ENCODE measurements around the gene SAPCD2. TPM values are rescaled to one million over a fixed set of nuclear protein-coding genes. Genes with fewer than 3 reads are reported as not detected.
"Not testable (repeated sequence)": the region's sequence is repeated elsewhere in the genome, so short reads cannot be mapped to it uniquely, and the experiment has no call there.

Gene SAPCD2
- total RNA-seq = 10 to 100 TPM in 2 of 8 experiments, 1 to 10 TPM in 4, under 1 TPM in 2; 0.31 to 12.5 (median 6.4) TPM

GRCh38 chr9:137070201-137070905, at the start of gene SAPCD2:
TSS of gene SAPCD2 (minus strand) at chr9:137070557. CDS start at chr9:137070460, 97 bp downstream.
- H3K4me3 ChIP-seq = peak within 1 kb of the TSS; percentile 38 to 58 (median 46)
- 0 to 7% methylated on average over 1 to 14 of the region's 74 CpGs; no CpG with 5 or more reads in 8 of the 10 experiments for WGBS, 10 experiments
- ATAC-seq (replicated peaks in 6 of 8) = peak; percentile 89 to 97 (median 92)
- peak within 1 kb of the TSS; percentile 61 to 88 for H3K27ac ChIP-seq
- in situ Hi-C loops (cut with MboI; ENCODE audit: low pct_unique_long_range_greater_than_20kb in 2 of 9, low sequenced_read_pairs in 9 of 9, unreplicated experiment in 9 of 9) = no loop called here
- peaks cover 11 to 15% of the 10 kb centered on the region in 2 donors for H3K4me1 ChIP-seq (replicated peaks in 1 of 2)

GRCh38 chr9:137118092-137118603, 47.8 kb upstream of the SAPCD2 start:
- H3K4me3 ChIP-seq; H3K27ac ChIP-seq; H3K4me1 ChIP-seq (replicated peaks in 1 of 2); ATAC-seq (replicated peaks in 6 of 8): not testable (repeated sequence)
- WGBS, 10 experiments = 47 to 96% (median 72%) methylated on average over 3 to 8 of the region's 12 CpGs; no CpG with 5 or more reads in 4 of the 10 experiments
- in situ Hi-C loops (cut with MboI; ENCODE audit: low pct_unique_long_range_greater_than_20kb in 2 of 9, low sequenced_read_pairs in 9 of 9, unreplicated experiment in 9 of 9) = loop anchor here in 1 of 9 experiments (25.0 kb wide), 1 partner anchor 119 kb away; the partner anchor contains the start of genes CYSRT1, RNF224, SLC34A3 and TUBB4B

DNA sequence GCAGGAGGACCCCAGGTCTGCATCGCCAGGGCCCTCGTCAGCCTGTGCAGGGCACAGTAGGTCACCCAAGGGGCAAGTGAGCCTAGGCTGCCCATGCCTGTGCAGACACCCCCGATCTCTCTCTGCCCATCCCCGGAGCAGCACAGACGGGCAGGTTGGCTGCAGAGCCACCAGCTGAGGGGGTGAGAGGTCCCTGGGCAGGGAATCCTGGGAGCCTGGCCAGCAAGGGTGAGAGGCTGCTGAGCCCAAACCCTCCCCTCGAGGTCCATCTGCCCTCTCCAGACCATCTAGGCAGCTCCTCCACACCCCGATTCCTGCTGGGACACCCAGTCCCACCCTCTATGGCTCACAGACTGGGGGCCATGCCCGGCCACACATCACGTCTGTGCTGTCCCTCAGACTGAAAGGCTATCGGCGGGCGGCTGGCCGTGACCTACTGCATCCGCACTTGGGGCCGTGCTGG, 46.9 kb upstream of the SAPCD2 start:
- Histone ChIP-seq H3K4me3 (no peak overlapping the region), H3K27ac (no peak overlapping the region), H3K4me1 (replicated peaks in 1 of 2) (peaks cover 0 to 6% of the 10 kb centered on the region in 2 donors)
- ATAC-seq (replicated peaks in 6 of 8) = no peak
- WGBS, 10 experiments = 34 to 80% (median 63%) methylated on average over 1 to 5 of the region's 15 CpGs; no CpG with 5 or more reads in 4 of the 10 experiments
- in situ Hi-C loops (cut with MboI; ENCODE audit: low pct_unique_long_range_greater_than_20kb in 2 of 9, low sequenced_read_pairs in 9 of 9, unreplicated experiment in 9 of 9) = loop anchor here in 1 of 9 experiments (25.0 kb wide), 1 partner anchor 120 kb away; the partner anchor contains the start of genes CYSRT1, RNF224, SLC34A3 and TUBB4B

DNA sequence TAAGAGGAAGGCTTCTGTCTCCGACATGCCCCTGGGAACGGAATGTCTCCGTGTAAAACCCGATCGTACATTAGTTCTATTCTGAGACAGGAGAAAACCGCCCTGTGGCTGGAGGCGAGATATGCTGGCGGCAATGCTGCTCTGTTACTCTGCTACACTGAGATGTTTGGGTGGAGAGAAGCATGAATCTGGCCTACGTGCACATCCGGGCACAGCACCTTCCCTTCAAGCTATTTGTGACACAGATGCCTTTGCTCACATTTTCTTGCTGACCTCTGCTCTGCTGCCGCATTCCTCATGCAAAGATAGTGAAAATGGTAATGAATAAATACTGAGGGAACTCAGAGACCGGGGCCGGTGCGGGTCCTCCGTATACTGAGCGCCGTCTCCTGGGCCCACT, 46.4 kb upstream of the SAPCD2 start:
- Histone ChIP-seq H3K4me1 (replicated peaks in 1 of 2) (peaks cover 0 to under 1% of the 10 kb centered on the region in 2 donors), H3K4me3 (no peak overlapping the region), H3K27ac (no peak overlapping the region)
- in situ Hi-C loops (cut with MboI; ENCODE audit: low pct_unique_long_range_greater_than_20kb in 2 of 9, low sequenced_read_pairs in 9 of 9, unreplicated experiment in 9 of 9) = loop anchor here in 1 of 9 experiments (25.0 kb wide), 1 partner anchor 121 kb away; the partner anchor contains the start of genes CYSRT1, RNF224, SLC34A3 and TUBB4B
- no peak for ATAC-seq (replicated peaks in 6 of 8)
- 45 to 94% (median 80%) methylated on average over 1 to 10 of the region's 17 CpGs; no CpG with 5 or more reads in 3 of the 10 experiments for WGBS, 10 experiments

DNA sequence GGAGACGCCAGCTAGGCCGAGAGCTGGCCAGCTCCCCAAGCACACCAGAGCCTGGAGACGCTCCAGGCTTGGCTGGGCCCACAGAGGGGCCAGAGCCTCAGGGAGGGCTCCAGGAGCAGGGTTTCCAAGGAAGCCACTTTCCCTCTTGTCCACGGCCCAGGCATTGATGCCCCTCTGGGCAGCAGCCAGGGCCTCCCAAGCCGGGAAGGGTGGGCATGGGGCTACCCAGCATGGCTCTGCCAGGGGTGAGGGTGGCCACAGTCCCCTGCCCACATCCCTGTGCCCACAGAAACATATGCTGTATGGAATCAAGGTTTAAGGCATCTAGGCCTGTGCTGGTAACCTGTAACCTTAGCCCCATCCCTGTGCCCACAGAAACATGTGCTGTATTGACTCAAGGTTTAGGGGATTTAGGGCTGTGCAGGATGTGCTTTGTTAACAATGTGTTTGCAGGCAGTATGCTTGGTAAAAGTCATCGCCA, 45.7 kb upstream of the SAPCD2 start:
- in situ Hi-C loops (cut with MboI; ENCODE audit: low pct_unique_long_range_greater_than_20kb in 2 of 9, low sequenced_read_pairs in 9 of 9, unreplicated experiment in 9 of 9) = loop anchor here in 1 of 9 experiments (25.0 kb wide), 1 partner anchor 121 kb away; the partner anchor contains the start of genes CYSRT1, RNF224, SLC34A3 and TUBB4B
- WGBS, 10 experiments = no CpG with 5 or more reads among the region's 6 CpGs
- peak in 1 of 8 experiments; percentile 52 for ATAC-seq (replicated peaks in 6 of 8)
- no peak overlapping the region for H3K27ac ChIP-seq
- H3K4me1 ChIP-seq (replicated peaks in 1 of 2) = no peaks in the 10 kb centered on the region
- no peak overlapping the region for H3K4me3 ChIP-seq

DNA sequence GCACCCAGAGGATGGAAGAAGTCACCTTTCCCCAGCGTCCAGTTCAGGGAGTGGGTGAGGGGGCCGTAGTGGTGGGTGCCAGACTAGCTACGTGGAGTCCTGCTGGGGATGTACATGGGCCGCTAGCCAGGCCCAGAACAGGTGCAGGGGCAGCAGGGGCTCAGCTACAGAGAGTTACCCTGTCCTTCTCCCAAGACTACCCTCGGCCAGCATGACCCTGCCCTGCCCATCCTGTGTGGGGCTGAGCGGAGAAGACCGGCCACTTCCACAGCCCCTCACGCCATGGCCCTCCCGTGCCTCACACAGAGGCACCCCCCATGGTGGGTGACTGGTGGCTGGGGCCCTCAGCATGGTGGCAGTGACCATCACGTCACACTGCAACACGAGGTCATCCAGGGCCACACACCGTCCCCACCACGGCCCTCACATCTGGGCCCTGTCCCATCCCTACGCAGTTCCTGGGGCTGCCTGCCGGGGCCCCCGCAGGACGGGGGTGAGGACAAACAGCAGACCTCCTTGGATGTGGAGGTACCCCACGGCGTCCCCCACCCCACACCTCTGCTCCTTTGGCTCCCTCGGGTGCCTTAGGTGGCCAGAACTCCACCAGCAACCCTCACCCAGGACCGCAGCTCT, 45.2 kb upstream of the SAPCD2 start:
- Histone ChIP-seq H3K4me1 (replicated peaks in 1 of 2) (no peaks in the 10 kb centered on the region), H3K4me3 (no peak overlapping the region), H3K27ac (no peak overlapping the region)
- in situ Hi-C loops (cut with MboI; ENCODE audit: low pct_unique_long_range_greater_than_20kb in 2 of 9, low sequenced_read_pairs in 9 of 9, unreplicated experiment in 9 of 9) = loop anchor here in 1 of 9 experiments (25.0 kb wide), 1 partner anchor 122 kb away; the partner anchor contains the start of genes CYSRT1, RNF224, SLC34A3 and TUBB4B
- peak in 1 of 8 experiments; percentile 0 for ATAC-seq (replicated peaks in 6 of 8)
- WGBS, 10 experiments = no CpG with 5 or more reads among the region's 21 CpGs

- no peaks in the 10 kb centered on the region for H3K4me1 ChIP-seq (replicated peaks in 1 of 2)
- in situ Hi-C loops (cut with MboI; ENCODE audit: low pct_unique_long_range_greater_than_20kb in 2 of 9, low sequenced_read_pairs in 9 of 9, unreplicated experiment in 9 of 9) = loop anchor here in 1 of 9 experiments (25.0 kb wide), 1 partner anchor 122 kb away; the partner anchor contains the start of genes CYSRT1, RNF224, SLC34A3 and TUBB4B
- H3K27ac ChIP-seq = no peak within 1 kb of the TSS
- peak within 1 kb of the TSS; percentile 37 to 60 (median 42) for H3K4me3 ChIP-seq
- ATAC-seq (replicated peaks in 6 of 8) = peak; percentile 79 to 92 (median 82)
- no CpG with 5 or more reads among the region's 70 CpGs for WGBS, 10 experiments
These were observed 44.4 kb upstream of the SAPCD2 start, which contains the start of gene DPP7 for GRCh38 chr9:137114613-137115393. TSS of gene DPP7 (minus strand) at chr9:137114733. CDS start at chr9:137114713, 20 bp downstream.

GRCh38 chr9:137114220-137114612, 43.9 kb upstream of the SAPCD2 start:
- peak in 6 of 8 experiments; percentile 5 to 37 (median 18) for ATAC-seq (replicated peaks in 6 of 8)
- in situ Hi-C loops (cut with MboI; ENCODE audit: low pct_unique_long_range_greater_than_20kb in 2 of 9, low sequenced_read_pairs in 9 of 9, unreplicated experiment in 9 of 9) = loop anchor here in 1 of 9 experiments (25.0 kb wide), 1 partner anchor 123 kb away; the partner anchor contains the start of genes CYSRT1, RNF224, SLC34A3 and TUBB4B
- WGBS, 10 experiments = no CpG with 5 or more reads among the region's 45 CpGs

GRCh38 chr9:137113385-137114159, 43.2 kb upstream of the SAPCD2 start:
- H3K27ac ChIP-seq = no peak overlapping the region
- peak overlapping the region in 1 of 5 donors; percentile 47 for H3K4me3 ChIP-seq
- in situ Hi-C loops (cut with MboI; ENCODE audit: low pct_unique_long_range_greater_than_20kb in 2 of 9, low sequenced_read_pairs in 9 of 9, unreplicated experiment in 9 of 9) = loop anchor here in 1 of 9 experiments (25.0 kb wide), 1 partner anchor 124 kb away; the partner anchor contains the start of genes CYSRT1, RNF224, SLC34A3 and TUBB4B
- H3K4me1 ChIP-seq (replicated peaks in 1 of 2) = no peaks in the 10 kb centered on the region
- 100% methylated on average over 1 to 2 of the region's 66 CpGs; no CpG with 5 or more reads in 8 of the 10 experiments for WGBS, 10 experiments
- ATAC-seq (replicated peaks in 6 of 8) = peak in 3 of 8 experiments; percentile 5 to 11 (median 6)

More at GRCh38 chr9:137114220-137114612, 43.9 kb upstream of the SAPCD2 start:
- H3K4me3 ChIP-seq = peak overlapping the region; percentile 37 to 60 (median 42)
- H3K4me1 ChIP-seq (replicated peaks in 1 of 2) = no peaks in the 10 kb centered on the region
- no peak overlapping the region for H3K27ac ChIP-seq

DNA sequence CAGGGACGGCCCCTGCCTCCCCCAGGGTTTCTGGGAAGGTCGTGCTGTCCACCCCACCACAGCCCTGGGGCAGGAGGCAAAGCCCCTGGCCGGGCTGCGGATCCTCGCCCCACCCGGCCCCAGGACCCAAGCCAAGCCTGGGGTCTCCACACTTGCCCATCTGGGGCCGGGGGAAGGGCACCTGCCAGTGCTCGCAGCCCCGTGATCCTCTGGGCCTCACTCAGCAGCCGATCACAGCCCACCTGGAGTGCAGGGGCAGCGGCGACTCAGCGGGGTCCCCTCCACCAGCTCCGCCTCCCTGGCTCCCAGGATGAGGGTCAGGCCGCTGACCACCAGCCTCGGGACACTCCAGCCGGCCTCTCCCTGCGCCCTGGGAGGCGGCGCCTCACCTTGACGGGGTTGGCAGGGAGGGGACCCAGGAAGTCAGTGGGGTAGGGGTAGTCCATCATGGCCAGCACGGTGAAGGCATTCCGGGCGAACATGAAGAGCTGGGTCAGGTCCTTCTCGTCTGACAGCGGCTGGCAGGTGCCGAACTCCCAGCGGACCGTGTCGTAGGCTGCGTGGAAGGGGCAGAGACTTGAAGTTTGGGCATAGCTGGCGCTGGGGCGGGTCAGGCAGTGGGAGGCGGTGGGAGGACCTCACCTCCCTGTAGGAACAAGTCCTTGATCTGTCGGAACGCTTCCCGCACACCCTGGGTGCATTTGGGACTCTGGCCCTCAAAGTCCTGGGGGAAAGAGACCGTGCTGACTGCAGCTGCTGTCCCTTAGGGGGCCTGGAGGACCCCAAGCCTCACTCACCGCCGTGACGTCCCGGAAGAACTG, 42.4 kb upstream of the SAPCD2 start:
- H3K4me1 ChIP-seq (replicated peaks in 1 of 2) = no peaks in the 10 kb centered on the region
- no peak for ATAC-seq (replicated peaks in 6 of 8)
- H3K27ac ChIP-seq = no peak overlapping the region
- in situ Hi-C loops (cut with MboI; ENCODE audit: low pct_unique_long_range_greater_than_20kb in 2 of 9, low sequenced_read_pairs in 9 of 9, unreplicated experiment in 9 of 9) = loop anchor here in 1 of 9 experiments (25.0 kb wide), 1 partner anchor 125 kb away; the partner anchor contains the start of genes CYSRT1, RNF224, SLC34A3 and TUBB4B
- no peak overlapping the region for H3K4me3 ChIP-seq
- WGBS, 10 experiments = 80 to 100% (median 100%) methylated on average over 1 to 2 of the region's 42 CpGs; no CpG with 5 or more reads in 7 of the 10 experiments
